IgD-negative memory B cell (primary cell): ENCODE measurements around the gene NME9. TPM values are rescaled to one million over a fixed set of nuclear protein-coding genes. Genes with fewer than 3 reads are reported as not detected.
"Not testable (repeated sequence)": the region's sequence is repeated elsewhere in the genome, so short reads cannot be mapped to it uniquely, and the experiment has no call there.

Source experiments
- H3K27ac Mint-ChIP-seq, 3 donors: one replicate each; pipeline ENCODE4 v1.8.0; 2020 to 2022; ENCODE audit warnings: mild to moderate bottlenecking in 3 of 3, mixed read lengths in 3 of 3, moderate library complexity in 1 of 3
- H3K27me3 Mint-ChIP-seq: one replicate; pipeline ENCODE4 v1.8.0; 2021; ENCODE audit warnings: mixed read lengths
- H3K36me3 Mint-ChIP-seq: one replicate; pipeline ENCODE4 v1.8.0; 2020; ENCODE audit warnings: mild to moderate bottlenecking, mixed read lengths
- H3K4me1 Mint-ChIP-seq, 3 donors: one replicate each; pipeline ENCODE4 v1.8.0; 2020 to 2022; ENCODE audit warnings: mixed read lengths in 3 of 3, mild to moderate bottlenecking in 1 of 3
- H3K4me3 Mint-ChIP-seq, 4 donors: one replicate each; pipeline ENCODE4 v1.8.0; 2020 to 2022; ENCODE audit warnings: mild to moderate bottlenecking in 4 of 4, mixed read lengths in 4 of 4, moderate library complexity in 3 of 4
- H3K9me3 Mint-ChIP-seq, 3 donors: one replicate each; pipeline ENCODE4 v1.8.0; 2020 to 2021; ENCODE audit warnings: mixed read lengths in 3 of 3, mild to moderate bottlenecking in 1 of 3
- polyA plus RNA-seq: library from polyadenylated mRNA; unstranded; fragments of 300-500 nt; fragmentation: Illumina TruSeq; gene quantifications from one replicate; pipeline ENCODE4 v1.2.3, GENCODE V29; 2021

The NME9 gene
- 0.29 TPM for polyA plus RNA-seq

GRCh38 chr3:138329127-138329983, at the start of gene NME9:
Gene NME9, minus strand, starts transcription at chr3:138329851. Its CDS starts 516 bp downstream, at chr3:138329335.
- Mint-ChIP-seq H3K27me3 (peaks cover 6% of the 10 kb centered on the region), H3K9me3 (peaks cover 0 to 2% (median 0%) of the 10 kb centered on the region in 3 donors), H3K27ac (peak within 1 kb of the TSS; percentile 76 to 91 (median 89)), H3K4me3 (peak within 1 kb of the TSS; percentile 81 to 98 (median 92)), H3K36me3 (no peaks in the 10 kb centered on the region), H3K4me1 (peaks cover 6 to 19% (median 14%) of the 10 kb centered on the region in 3 donors)

- Mint-ChIP-seq H3K27me3 (peaks cover 58% of the 10 kb centered on the region), H3K4me1 (peaks cover 0 to 2% (median 0%) of the 10 kb centered on the region in 3 donors)
Measured at GRCh38 chr3:138378990-138379389, 49.3 kb upstream of the NME9 start.

GRCh38 chr3:138378331-138378730, 48.7 kb upstream of the NME9 start:
- no peak overlapping the region for H3K4me3 Mint-ChIP-seq
- no peak overlapping the region for H3K27ac Mint-ChIP-seq
- peaks cover 0 to 2% (median 0%) of the 10 kb centered on the region in 3 donors for H3K4me1 Mint-ChIP-seq
- H3K9me3 Mint-ChIP-seq, result peaks cover 2 to 5% (median 4%) of the 10 kb centered on the region in 3 donors
- H3K27me3 Mint-ChIP-seq, result peaks cover 59% of the 10 kb centered on the region
- H3K36me3 Mint-ChIP-seq, result no peaks in the 10 kb centered on the region

More at GRCh38 chr3:138378990-138379389, 49.3 kb upstream of the NME9 start:
- Mint-ChIP-seq H3K36me3 (no peaks in the 10 kb centered on the region), H3K4me3 (no peak overlapping the region), H3K9me3 (peaks cover 2 to 5% (median 4%) of the 10 kb centered on the region in 3 donors), H3K27ac (no peak overlapping the region)

- Mint-ChIP-seq H3K27ac (no peak overlapping the region), H3K27me3 (peaks cover 62% of the 10 kb centered on the region)
Measured at GRCh38 chr3:138377804-138378203, 48.2 kb upstream of the NME9 start.

GRCh38 chr3:138377212-138377611, 47.6 kb upstream of the NME9 start:
- H3K27me3 Mint-ChIP-seq, result peaks cover 60% of the 10 kb centered on the region
- H3K27ac Mint-ChIP-seq, H3K4me3 Mint-ChIP-seq, H3K36me3 Mint-ChIP-seq, H3K4me1 Mint-ChIP-seq, H3K9me3 Mint-ChIP-seq: not testable (repeated sequence)

More at GRCh38 chr3:138377804-138378203, 48.2 kb upstream of the NME9 start:
- Mint-ChIP-seq H3K4me1 (peaks cover 0 to 2% (median 0%) of the 10 kb centered on the region in 3 donors), H3K36me3 (no peaks in the 10 kb centered on the region), H3K4me3 (no peak overlapping the region), H3K9me3 (peaks cover 2 to 5% (median 4%) of the 10 kb centered on the region in 3 donors)

- Mint-ChIP-seq H3K27me3 (peaks cover 61% of the 10 kb centered on the region), H3K36me3 (no peaks in the 10 kb centered on the region), H3K27ac (no peak overlapping the region), H3K4me3 (no peak overlapping the region), H3K9me3 (peaks cover 2 to 5% (median 4%) of the 10 kb centered on the region in 3 donors), H3K4me1 (peaks cover 0 to 5% (median 3%) of the 10 kb centered on the region in 3 donors)
Measured at GRCh38 chr3:138376663-138377062, 47.0 kb upstream of the NME9 start.

- H3K9me3 Mint-ChIP-seq, result peaks cover 4 to 9% (median 9%) of the 10 kb centered on the region in 3 donors
- peaks cover 5 to 14% (median 5%) of the 10 kb centered on the region in 3 donors for H3K4me1 Mint-ChIP-seq
- no peaks in the 10 kb centered on the region for H3K36me3 Mint-ChIP-seq
- no peak overlapping the region for H3K4me3 Mint-ChIP-seq
- H3K27me3 Mint-ChIP-seq, result peaks cover 56% of the 10 kb centered on the region
- no peak overlapping the region for H3K27ac Mint-ChIP-seq
Measured at GRCh38 chr3:138375447-138375846, 45.8 kb upstream of the NME9 start.

GRCh38 chr3:138374573-138375134, 45.0 kb upstream of the NME9 start:
- H3K27me3 Mint-ChIP-seq, result peaks cover 53% of the 10 kb centered on the region
- peaks cover 5 to 14% (median 5%) of the 10 kb centered on the region in 3 donors for H3K4me1 Mint-ChIP-seq
- peaks cover 4 to 9% (median 9%) of the 10 kb centered on the region in 3 donors for H3K9me3 Mint-ChIP-seq
- no peak overlapping the region for H3K27ac Mint-ChIP-seq
- no peak overlapping the region for H3K4me3 Mint-ChIP-seq
- H3K36me3 Mint-ChIP-seq, result no peaks in the 10 kb centered on the region

GRCh38 chr3:138373736-138374094, 44.1 kb upstream of the NME9 start:
- no peaks in the 10 kb centered on the region for H3K36me3 Mint-ChIP-seq
- no peak overlapping the region for H3K4me3 Mint-ChIP-seq
- H3K9me3 Mint-ChIP-seq, result peaks cover 4 to 9% (median 9%) of the 10 kb centered on the region in 3 donors
- no peak overlapping the region for H3K27ac Mint-ChIP-seq
- peaks cover 5 to 14% (median 5%) of the 10 kb centered on the region in 3 donors for H3K4me1 Mint-ChIP-seq
- peaks cover 53% of the 10 kb centered on the region for H3K27me3 Mint-ChIP-seq

GRCh38 chr3:138373087-138373735, 43.6 kb upstream of the NME9 start:
- peaks cover 54% of the 10 kb centered on the region for H3K27me3 Mint-ChIP-seq
- peaks cover 3 to 14% (median 5%) of the 10 kb centered on the region in 3 donors for H3K4me1 Mint-ChIP-seq
- no peak overlapping the region for H3K27ac Mint-ChIP-seq
- H3K4me3 Mint-ChIP-seq, result no peak overlapping the region
- no peaks in the 10 kb centered on the region for H3K36me3 Mint-ChIP-seq
- H3K9me3 Mint-ChIP-seq, result peaks cover 4 to 9% (median 9%) of the 10 kb centered on the region in 3 donors

- no peak overlapping the region for H3K4me3 Mint-ChIP-seq
- peaks cover 3 to 14% (median 5%) of the 10 kb centered on the region in 3 donors for H3K4me1 Mint-ChIP-seq
- H3K27me3 Mint-ChIP-seq, result peaks cover 52% of the 10 kb centered on the region
- H3K36me3 Mint-ChIP-seq, result no peaks in the 10 kb centered on the region
- H3K9me3 Mint-ChIP-seq, result peaks cover 9 to 11% (median 10%) of the 10 kb centered on the region in 3 donors
- peak overlapping the region; percentile 21 to 63 (median 31) for H3K27ac Mint-ChIP-seq
Measured at GRCh38 chr3:138371070-138371965, 41.7 kb upstream of the NME9 start.

GRCh38 chr3:138370321-138370720, 40.7 kb upstream of the NME9 start:
- Mint-ChIP-seq H3K4me1 (peaks cover 3 to 14% (median 5%) of the 10 kb centered on the region in 3 donors), H3K4me3 (no peak overlapping the region), H3K27me3 (peaks cover 56% of the 10 kb centered on the region)

GRCh38 chr3:138369151-138369900, 39.7 kb upstream of the NME9 start:
- peaks cover 54% of the 10 kb centered on the region for H3K27me3 Mint-ChIP-seq
- H3K4me1 Mint-ChIP-seq, result peaks cover 3 to 14% (median 5%) of the 10 kb centered on the region in 3 donors
- H3K4me3 Mint-ChIP-seq, result no peak overlapping the region

More at GRCh38 chr3:138370321-138370720, 40.7 kb upstream of the NME9 start:
- H3K27ac Mint-ChIP-seq, result no peak overlapping the region
- peaks cover 9 to 11% (median 10%) of the 10 kb centered on the region in 3 donors for H3K9me3 Mint-ChIP-seq
- H3K36me3 Mint-ChIP-seq, result no peaks in the 10 kb centered on the region

More at GRCh38 chr3:138369151-138369900, 39.7 kb upstream of the NME9 start:
- H3K36me3 Mint-ChIP-seq, result no peaks in the 10 kb centered on the region
- H3K27ac Mint-ChIP-seq, result no peak overlapping the region
- peaks cover 5 to 8% (median 6%) of the 10 kb centered on the region in 3 donors for H3K9me3 Mint-ChIP-seq
